Measurements from ENCODE around the gene RIPK4. TPM values are rescaled to one million over a fixed set of nuclear protein-coding genes. Genes with fewer than 3 reads are reported as not detected.

RIPK4 gene
- total RNA-seq, 1 experiment from 2014 or later: 24.1 TPM

GRCh38 chr21:41743321-41744027, 23.4 kb downstream of the RIPK4 start:
- intact Hi-C loops (cut with micrococcal nuclease; ENCODE audit: unreplicated experiment): no loop called here
- Mint-ChIP-seq H3K27me3 (ENCODE audit: insufficient read depth, unreplicated experiment) (no peaks in the 10 kb centered on the region), H3K9me3 (ENCODE audit: unreplicated experiment) (peaks cover 5% of the 10 kb centered on the region), H3K4me3 (ENCODE audit: unreplicated experiment) (no peak overlapping the region), H3K4me1 (ENCODE audit: low read depth, unreplicated experiment) (no peaks in the 10 kb centered on the region), H3K27ac (ENCODE audit: unreplicated experiment) (no peak overlapping the region), H3K36me3 (ENCODE audit: insufficient read depth, unreplicated experiment) (peaks cover 99% of the 10 kb centered on the region)
- TF ChIP-seq CTCF (IDR thresholded peaks at IDR 0.05; ENCODE audit: insufficient read depth in 1 of 2, low read depth in 1 of 2, low read length in 1 of 2, severe bottlenecking in 1 of 2, unreplicated experiment in 1 of 2): no peak
- Histone ChIP-seq H3K4me3 (ENCODE audit: low read depth, low read length) (no peak overlapping the region), H3K4me1 (no peaks in the 10 kb centered on the region), H3K27me3 (replicated peaks; ENCODE audit: control insufficient read depth, insufficient read depth, low read length) (no peaks in the 10 kb centered on the region), H3K36me3 (ENCODE audit: control insufficient read depth, insufficient read depth, low read length) (peaks cover 9% of the 10 kb centered on the region), H3K9me3 (no peaks in the 10 kb centered on the region)
- BruUV-seq (replicated peaks): no TSS peak
- DNase-seq: no peak
- ChIA-PET POLR2A (interaction anchor here (0.6 kb wide), 1 partner anchor 262 kb away, joined by 4 read pairs; no protein-coding TSS in a partner anchor), CTCF (no interaction called here)

- H3K27me3 ChIP-seq (replicated peaks; ENCODE audit: control insufficient read depth, insufficient read depth, low read length): no peaks in the 10 kb centered on the region
- DNase-seq: no peak
- TF ChIP-seq CTCF (IDR thresholded peaks at IDR 0.05; ENCODE audit: insufficient read depth in 1 of 2, low read depth in 1 of 2, low read length in 1 of 2, severe bottlenecking in 1 of 2, unreplicated experiment in 1 of 2): no peak
- Mint-ChIP-seq H3K9me3 (ENCODE audit: unreplicated experiment) (peaks cover 11% of the 10 kb centered on the region), H3K36me3 (ENCODE audit: insufficient read depth, unreplicated experiment) (peaks cover 99% of the 10 kb centered on the region), H3K4me1 (ENCODE audit: low read depth, unreplicated experiment) (no peaks in the 10 kb centered on the region), H3K27ac (ENCODE audit: unreplicated experiment) (no peak overlapping the region), H3K4me3 (ENCODE audit: unreplicated experiment) (no peak overlapping the region), H3K27me3 (ENCODE audit: insufficient read depth, unreplicated experiment) (no peaks in the 10 kb centered on the region)
- intact Hi-C loops (cut with micrococcal nuclease; ENCODE audit: unreplicated experiment): no loop called here
- no peak overlapping the region for H3K4me3 ChIP-seq (ENCODE audit: low read depth, low read length)
- no peaks in the 10 kb centered on the region for H3K4me1 ChIP-seq
- no TSS peak for BruUV-seq (replicated peaks)
- H3K9me3 ChIP-seq: no peaks in the 10 kb centered on the region
- peaks cover 6% of the 10 kb centered on the region for H3K36me3 ChIP-seq (ENCODE audit: control insufficient read depth, insufficient read depth, low read length)
- ChIA-PET POLR2A (interaction anchor here (0.6 kb wide), 1 partner anchor 261 kb away, joined by 4 read pairs; no protein-coding TSS in a partner anchor), CTCF (no interaction called here)
Observed at GRCh38 chr21:41742073-41742875, 24.6 kb downstream of the RIPK4 start.

- Mint-ChIP-seq H3K9me3 (ENCODE audit: unreplicated experiment) (peaks cover 17% of the 10 kb centered on the region), H3K4me3 (ENCODE audit: unreplicated experiment) (no peak overlapping the region), H3K4me1 (ENCODE audit: low read depth, unreplicated experiment) (no peaks in the 10 kb centered on the region), H3K36me3 (ENCODE audit: insufficient read depth, unreplicated experiment) (peaks cover 98% of the 10 kb centered on the region), H3K27ac (ENCODE audit: unreplicated experiment) (no peak overlapping the region), H3K27me3 (ENCODE audit: insufficient read depth, unreplicated experiment) (no peaks in the 10 kb centered on the region)
- no peak for DNase-seq
- CTCF ChIA-PET: no interaction called here
- Histone ChIP-seq H3K27me3 (replicated peaks; ENCODE audit: control insufficient read depth, insufficient read depth, low read length) (no peaks in the 10 kb centered on the region), H3K36me3 (ENCODE audit: control insufficient read depth, insufficient read depth, low read length) (peaks cover 5% of the 10 kb centered on the region), H3K4me1 (no peaks in the 10 kb centered on the region), H3K4me3 (ENCODE audit: low read depth, low read length) (no peak overlapping the region), H3K9me3 (no peaks in the 10 kb centered on the region)
- no TSS peak for BruUV-seq (replicated peaks)
- POLR2A ChIA-PET: no interaction called here
- intact Hi-C loops (cut with micrococcal nuclease; ENCODE audit: unreplicated experiment): no loop called here
- no peak for TF ChIP-seq CTCF (IDR thresholded peaks at IDR 0.05; ENCODE audit: insufficient read depth in 1 of 2, low read depth in 1 of 2, low read length in 1 of 2, severe bottlenecking in 1 of 2, unreplicated experiment in 1 of 2)
Observed at GRCh38 chr21:41741253-41742072, 25.4 kb downstream of the RIPK4 start.
